Measurements from ENCODE around the gene EXD2.

EXD2 gene

DNA sequence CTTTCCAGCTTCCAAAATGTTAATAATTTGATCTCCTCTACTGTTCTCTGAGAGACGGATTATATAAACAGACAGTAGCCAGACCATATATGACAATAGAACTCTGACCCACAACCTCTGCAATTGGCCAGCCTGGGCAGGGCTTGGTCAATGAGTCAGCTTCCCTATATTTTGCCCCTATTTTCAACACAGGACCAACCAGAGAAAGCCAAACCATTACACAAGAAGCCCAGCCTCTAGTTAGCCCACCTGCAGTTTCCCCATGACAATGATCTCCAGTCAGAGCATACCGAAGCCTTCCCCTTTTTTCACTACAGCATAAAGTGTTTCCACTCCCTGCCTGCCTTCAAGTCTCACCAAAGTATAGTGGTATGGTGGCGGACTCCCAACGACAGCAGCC is 7.6 kb upstream of the EXD2 start:
- Histone ChIP-seq H3K36me3 (ENCODE audit: control insufficient read depth, insufficient read depth, low read length) (no peaks in the 10 kb centered on the region), H3K27me3 (ENCODE audit: control insufficient read depth, insufficient read depth, low read length) (no peaks in the 10 kb centered on the region), H3K27ac (no peak overlapping the region), H3K79me2 (no peaks in the 10 kb centered on the region), H3K9me3 (ENCODE audit: control insufficient read depth, low read length) (no peaks in the 10 kb centered on the region), H2AFZ (no peak overlapping the region), H3K4me2 (ENCODE audit: low read length) (no peak overlapping the region), H3K4me1 (no peaks in the 10 kb centered on the region), H3K4me3 (ENCODE audit: low read depth, low read length) (no peak overlapping the region), H3K9ac (no peak overlapping the region)
- TF ChIP-seq, protein P1, sequence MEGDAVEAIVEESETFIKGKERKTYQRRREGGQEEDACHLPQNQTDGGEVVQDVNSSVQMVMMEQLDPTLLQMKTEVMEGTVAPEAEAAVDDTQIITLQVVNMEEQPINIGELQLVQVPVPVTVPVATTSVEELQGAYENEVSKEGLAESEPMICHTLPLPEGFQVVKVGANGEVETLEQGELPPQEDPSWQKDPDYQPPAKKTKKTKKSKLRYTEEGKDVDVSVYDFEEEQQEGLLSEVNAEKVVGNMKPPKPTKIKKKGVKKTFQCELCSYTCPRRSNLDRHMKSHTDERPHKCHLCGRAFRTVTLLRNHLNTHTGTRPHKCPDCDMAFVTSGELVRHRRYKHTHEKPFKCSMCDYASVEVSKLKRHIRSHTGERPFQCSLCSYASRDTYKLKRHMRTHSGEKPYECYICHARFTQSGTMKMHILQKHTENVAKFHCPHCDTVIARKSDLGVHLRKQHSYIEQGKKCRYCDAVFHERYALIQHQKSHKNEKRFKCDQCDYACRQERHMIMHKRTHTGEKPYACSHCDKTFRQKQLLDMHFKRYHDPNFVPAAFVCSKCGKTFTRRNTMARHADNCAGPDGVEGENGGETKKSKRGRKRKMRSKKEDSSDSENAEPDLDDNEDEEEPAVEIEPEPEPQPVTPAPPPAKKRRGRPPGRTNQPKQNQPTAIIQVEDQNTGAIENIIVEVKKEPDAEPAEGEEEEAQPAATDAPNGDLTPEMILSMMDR (IDR thresholded peaks at IDR 0.05): no peak

DNA sequence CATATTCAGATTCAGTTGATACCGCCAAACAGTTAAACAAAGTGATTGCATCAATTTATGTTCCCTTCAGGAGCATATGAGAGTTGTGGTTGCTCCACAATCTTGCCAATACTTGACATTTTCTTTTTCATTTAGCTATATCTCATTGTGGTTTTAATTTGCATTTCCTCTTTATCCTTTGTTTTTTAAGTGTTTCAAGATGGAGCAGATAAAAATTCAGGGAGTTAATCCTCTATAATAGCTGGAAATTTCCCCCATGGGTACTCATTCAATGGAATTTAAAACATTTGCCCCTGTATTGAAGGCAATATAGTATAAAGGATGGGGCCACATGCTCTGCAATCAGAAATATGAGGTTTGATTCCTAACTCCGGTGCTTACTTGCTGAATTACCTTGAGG is 1.1 kb upstream of the EXD2 start:
- TF ChIP-seq, protein P1 (IDR thresholded peaks at IDR 0.05): no peak

DNA sequence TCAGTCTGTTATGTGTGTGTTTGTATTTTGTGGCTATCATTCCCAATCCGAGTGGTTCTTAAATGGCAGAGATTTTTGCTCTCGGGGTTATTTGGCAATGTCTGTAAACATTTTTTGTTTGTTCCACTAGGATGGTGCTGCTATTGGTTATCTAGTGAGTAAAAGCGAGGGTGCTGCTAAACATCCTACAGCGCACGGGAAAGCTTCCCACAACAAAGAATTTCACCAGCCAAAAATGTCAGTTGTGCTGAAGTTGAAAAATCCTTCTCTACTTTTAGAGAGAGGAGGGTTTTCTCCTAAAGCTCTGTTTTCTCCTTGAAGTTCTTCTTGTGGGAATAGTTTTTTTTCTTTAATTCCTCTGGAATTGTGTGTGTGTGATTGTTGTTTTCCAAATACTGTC is 2.4 kb downstream of the EXD2 start:
- H3K79me2 ChIP-seq: peaks cover 24% of the 10 kb centered on the region
- H3K4me3 ChIP-seq (ENCODE audit: low read depth, low read length): no peak overlapping the region
- no peaks in the 10 kb centered on the region for H3K27me3 ChIP-seq (ENCODE audit: control insufficient read depth, insufficient read depth, low read length)
- TF ChIP-seq, protein P1 (IDR thresholded peaks at IDR 0.05): no peak
- peaks cover 2% of the 10 kb centered on the region for H3K4me1 ChIP-seq
- no peak overlapping the region for H3K9ac ChIP-seq
- H3K27ac ChIP-seq: no peak overlapping the region
- no peaks in the 10 kb centered on the region for H3K36me3 ChIP-seq (ENCODE audit: control insufficient read depth, insufficient read depth, low read length)
- no peaks in the 10 kb centered on the region for H3K9me3 ChIP-seq (ENCODE audit: control insufficient read depth, low read length)
- H3K4me2 ChIP-seq (ENCODE audit: low read length): no peak overlapping the region
- H2AFZ ChIP-seq: no peak overlapping the region

More for the DNA sequence above, 1.1 kb upstream of the EXD2 start:
- Histone ChIP-seq H3K4me3 (ENCODE audit: low read depth, low read length) (no peak overlapping the region), H3K9ac (no peak overlapping the region), H2AFZ (no peak overlapping the region), H3K27me3 (ENCODE audit: control insufficient read depth, insufficient read depth, low read length) (no peaks in the 10 kb centered on the region), H3K4me2 (ENCODE audit: low read length) (no peak overlapping the region), H3K79me2 (peaks cover 8% of the 10 kb centered on the region), H3K9me3 (ENCODE audit: control insufficient read depth, low read length) (no peaks in the 10 kb centered on the region), H3K36me3 (ENCODE audit: control insufficient read depth, insufficient read depth, low read length) (no peaks in the 10 kb centered on the region), H3K4me1 (peaks cover 2% of the 10 kb centered on the region), H3K27ac (no peak overlapping the region)

DNA sequence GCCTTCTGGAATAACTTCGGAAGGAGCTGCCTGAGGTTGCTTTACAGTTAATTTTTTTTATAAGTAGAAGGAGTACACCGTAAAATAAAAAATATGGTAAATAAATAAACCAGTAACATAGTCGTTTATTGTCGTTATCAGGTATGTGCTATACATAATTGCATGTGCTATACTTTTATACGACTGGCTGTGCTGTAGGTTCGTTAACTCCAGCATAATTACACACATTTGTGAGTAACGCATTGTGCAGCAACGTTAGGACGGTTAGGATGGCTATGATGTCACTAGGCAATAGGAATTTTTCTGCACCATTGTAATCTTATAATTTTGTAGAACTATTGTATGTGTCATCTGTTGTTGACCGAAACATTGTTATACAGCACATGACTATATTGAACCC is 8.5 kb downstream of the EXD2 start:
- TF ChIP-seq, protein P1 (IDR thresholded peaks at IDR 0.05): no peak
- Histone ChIP-seq H2AFZ (no peak overlapping the region), H3K9ac (no peak overlapping the region), H3K4me1 (no peaks in the 10 kb centered on the region), H3K36me3 (ENCODE audit: control insufficient read depth, insufficient read depth, low read length) (no peaks in the 10 kb centered on the region), H3K9me3 (ENCODE audit: control insufficient read depth, low read length) (no peaks in the 10 kb centered on the region), H3K27ac (no peak overlapping the region), H3K4me3 (ENCODE audit: low read depth, low read length) (no peak overlapping the region), H3K27me3 (ENCODE audit: control insufficient read depth, insufficient read depth, low read length) (no peaks in the 10 kb centered on the region), H3K4me2 (ENCODE audit: low read length) (no peak overlapping the region), H3K79me2 (peaks cover 34% of the 10 kb centered on the region)

DNA sequence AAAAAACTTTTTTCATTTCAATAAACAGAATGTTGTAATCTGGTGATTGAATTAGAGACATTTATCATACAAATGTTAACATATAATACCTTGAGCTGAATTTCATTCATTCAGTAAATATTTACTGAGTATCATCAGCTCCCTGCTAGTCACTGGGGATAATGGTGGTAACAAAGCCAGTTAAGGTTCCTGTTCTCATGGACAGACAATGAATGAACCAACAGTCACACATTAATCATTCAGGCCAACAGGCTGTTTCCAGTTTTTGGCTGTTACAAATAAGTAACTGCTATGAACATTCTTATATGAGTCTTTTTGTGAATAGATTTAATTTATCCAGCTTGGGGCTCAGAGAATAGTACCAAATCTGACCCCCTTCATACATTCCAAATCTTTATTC is 13.5 kb downstream of the EXD2 start:
- peaks cover 13% of the 10 kb centered on the region for H3K79me2 ChIP-seq
- H2AFZ ChIP-seq: no peak overlapping the region
- H3K9ac ChIP-seq: no peak overlapping the region
- H3K9me3 ChIP-seq (ENCODE audit: control insufficient read depth, low read length): no peaks in the 10 kb centered on the region
- no peak overlapping the region for H3K4me2 ChIP-seq (ENCODE audit: low read length)
- H3K4me3 ChIP-seq (ENCODE audit: low read depth, low read length): no peak overlapping the region
- H3K27me3 ChIP-seq (ENCODE audit: control insufficient read depth, insufficient read depth, low read length): no peaks in the 10 kb centered on the region
- no peaks in the 10 kb centered on the region for H3K36me3 ChIP-seq (ENCODE audit: control insufficient read depth, insufficient read depth, low read length)
- no peak overlapping the region for H3K27ac ChIP-seq
- peaks cover 3% of the 10 kb centered on the region for H3K4me1 ChIP-seq
- TF ChIP-seq, protein P1 (IDR thresholded peaks at IDR 0.05): no peak

Data from parathyroid adenoma (tissue), 2 donors.